Stomach (tissue), 4 donors: ENCODE measurements around the gene MYO3B.

Experiments used
- CTCF ChIP-seq, 7 experiments: fragments of 450-650 bp in 4 of 7; fragments of 200-600 bp in 3 of 7; sonication (generic) in 3 of 7; IDR thresholded peaks; one replicate each; pipeline ENCODE4 v1.5.1; 2016 to 2019; ENCODE audit warnings: antibody characterized with exemption in 7 of 7, control low read depth in 2 of 7, mild to moderate bottlenecking in 1 of 7
- POLR2A ChIP-seq, 4 donors: fragments of 450-650 bp; IDR thresholded peaks; one replicate each; pipeline ENCODE4 v1.6.1; 2016; ENCODE audit warnings: antibody characterized with exemption in 4 of 4, control low read depth in 2 of 4, mild to moderate bottlenecking in 1 of 4, moderate library complexity in 1 of 4
- POLR2AphosphoS5 ChIP-seq, 3 donors: sonication (generic); formaldehyde crosslinking; IDR thresholded peaks; one replicate each; pipeline ENCODE4 v1.6.1; 2016; ENCODE audit warnings: antibody characterized with exemption in 3 of 3

GRCh38 chr2:170586571-170587095 lies 408.7 kb downstream of the MYO3B start:
- TF ChIP-seq POLR2A (IDR thresholded peaks at IDR 0.05) (no peak), CTCF (IDR thresholded peaks at IDR 0.05) (no peak), POLR2AphosphoS5 (IDR thresholded peaks at IDR 0.05) (no peak)
